NCI-H187 treated with DMSO at 0.1 percent for 48 hours (cell line): ENCODE results near the gene TSPAN14.

Experiments used
- DNase-seq: peaks from one replicate; lab custom pipeline; 2025; lab: John Stamatoyannopoulos, UW

The TSPAN14 gene

DNA sequence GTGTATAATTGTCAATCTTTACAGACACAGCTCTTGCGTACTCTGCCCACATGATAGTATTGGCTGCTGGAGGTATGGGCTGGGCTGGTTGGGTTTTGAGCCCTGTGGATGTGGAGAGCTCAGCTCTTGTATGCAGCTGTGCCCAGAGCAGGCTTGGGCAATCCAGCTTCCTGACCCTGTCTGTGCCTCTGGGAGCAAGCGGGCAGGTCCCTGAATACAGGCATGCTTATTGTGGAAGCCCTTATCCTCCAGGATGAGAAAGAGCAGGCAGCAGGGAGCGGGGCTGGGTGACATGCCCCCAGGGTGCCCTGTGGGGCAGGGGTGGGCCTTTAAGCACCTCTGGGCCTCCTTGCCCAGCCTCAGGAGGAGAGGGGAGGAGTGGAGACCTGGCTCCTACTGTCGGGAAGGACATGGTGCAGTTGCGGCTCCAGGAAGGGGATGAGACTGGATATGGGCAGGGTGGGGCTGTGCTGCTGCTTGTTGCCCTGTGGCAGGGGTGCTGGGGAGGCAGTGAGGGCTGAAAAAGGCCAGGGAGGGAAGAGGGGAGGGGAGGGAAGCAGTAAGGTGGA lies 50.9 kb downstream of the TSPAN14 start:
- DNase-seq, result no peak

DNA sequence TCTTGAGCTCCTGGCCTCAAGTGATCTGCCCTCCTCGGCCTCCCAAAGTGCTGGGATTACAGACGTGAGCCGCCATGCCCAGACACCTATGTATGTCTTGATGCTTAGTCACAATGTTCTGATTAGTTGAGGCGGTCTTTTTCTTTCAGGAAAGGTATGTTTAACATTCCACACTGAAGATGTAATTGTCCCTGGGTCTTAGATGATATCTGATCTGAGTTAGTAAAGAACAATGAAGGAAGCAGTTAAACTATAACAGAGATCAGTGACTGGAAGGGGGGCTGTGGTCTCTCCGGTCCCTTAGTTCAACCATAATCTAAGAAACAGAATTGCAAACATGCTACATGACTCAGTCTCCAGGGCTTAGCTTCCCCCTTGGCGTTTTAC lies 52.1 kb downstream of the TSPAN14 start:
- DNase-seq, result no peak

DNA sequence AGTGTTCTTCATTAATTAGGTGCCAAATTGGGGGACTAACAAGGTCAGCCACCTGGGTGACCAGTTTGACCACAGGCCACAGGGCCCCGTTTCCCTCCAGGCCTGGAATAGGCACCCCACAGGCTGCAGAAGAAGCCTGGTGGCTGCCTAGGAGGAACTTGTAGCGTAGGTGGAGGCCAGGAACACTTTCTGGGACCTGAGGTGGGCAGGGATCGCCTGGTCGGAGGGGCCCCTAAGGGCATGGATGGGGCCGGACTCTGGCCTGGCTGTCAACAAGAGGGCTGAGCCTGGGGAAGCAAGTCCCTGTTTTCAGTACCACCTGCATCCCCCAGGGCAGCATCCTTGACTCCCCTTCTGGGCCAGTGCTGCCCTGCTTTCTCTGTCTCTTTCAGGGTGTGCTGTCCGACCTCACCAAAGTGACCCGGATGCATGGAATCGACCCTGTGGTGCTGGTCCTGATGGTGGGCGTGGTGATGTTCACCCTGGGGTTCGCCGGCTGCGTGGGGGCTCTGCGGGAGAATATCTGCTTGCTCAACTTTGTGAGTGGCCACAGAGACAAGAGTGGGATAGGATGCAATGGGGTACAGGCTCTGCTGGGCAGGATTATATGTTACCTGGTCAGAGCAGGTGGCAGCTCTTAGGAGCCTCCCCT lies 52.9 kb downstream of the TSPAN14 start:
- DNase-seq, result no peak

DNA sequence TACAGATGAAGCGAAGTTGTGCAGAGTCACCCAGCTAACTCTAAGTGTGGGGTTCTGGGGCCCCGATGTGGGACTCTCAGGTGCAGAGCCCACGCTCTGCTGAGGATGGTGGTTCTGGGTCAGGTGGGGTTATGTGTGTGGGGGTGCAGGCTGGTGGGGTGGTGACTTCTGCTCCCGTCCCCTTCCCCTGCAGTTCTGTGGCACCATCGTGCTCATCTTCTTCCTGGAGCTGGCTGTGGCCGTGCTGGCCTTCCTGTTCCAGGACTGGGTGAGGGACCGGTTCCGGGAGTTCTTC lies 54.9 kb downstream of the TSPAN14 start:
- DNase-seq, result no peak

DNA sequence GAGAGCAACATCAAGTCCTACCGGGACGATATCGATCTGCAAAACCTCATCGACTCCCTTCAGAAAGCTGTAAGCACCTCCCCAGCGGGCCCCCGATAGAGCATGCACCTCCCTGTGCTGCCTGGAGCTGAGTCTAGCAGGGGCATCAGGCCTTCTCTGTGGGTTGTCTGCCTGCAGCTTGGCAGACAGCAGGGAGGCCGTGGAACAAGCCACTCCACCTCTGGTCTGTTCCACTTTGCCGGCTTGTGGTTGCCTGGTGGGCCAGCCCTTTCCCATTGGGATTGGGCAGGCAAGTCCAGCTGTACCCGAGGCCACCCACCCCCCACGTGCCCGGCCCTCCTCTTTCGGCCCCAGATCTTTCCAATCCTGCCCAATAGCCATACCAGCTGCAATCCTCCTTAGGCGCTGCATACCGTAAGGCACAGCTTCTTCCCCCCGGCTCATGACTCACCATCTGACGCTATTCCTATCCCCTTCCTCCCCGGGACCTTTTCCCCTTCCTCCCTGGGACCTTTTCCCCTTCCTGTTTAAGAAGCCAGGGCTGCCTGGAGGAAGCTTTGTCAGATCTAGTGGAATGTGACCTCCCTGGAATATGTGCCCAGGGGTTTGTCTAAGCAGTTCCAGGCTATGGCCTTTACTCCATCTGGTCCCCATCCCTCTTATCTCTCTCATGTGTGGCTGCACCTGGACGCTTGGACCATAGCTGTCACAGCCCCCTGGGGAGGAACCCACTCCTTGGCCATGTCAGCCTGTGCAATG lies 55.5 kb downstream of the TSPAN14 start:
- no peak for DNase-seq

- no peak for DNase-seq
These were observed 58.0 kb downstream of the TSPAN14 start for GRCh38 chr10:80512031-80512526.

GRCh38 chr10:80513106-80513505 lies 59.0 kb downstream of the TSPAN14 start:
- DNase-seq, result no peak

GRCh38 chr10:80515511-80515910 lies 61.4 kb downstream of the TSPAN14 start:
- DNase-seq, result no peak

GRCh38 chr10:80515941-80516340 lies 61.8 kb downstream of the TSPAN14 start:
- no peak for DNase-seq

- DNase-seq, result no peak
These were observed 62.5 kb downstream of the TSPAN14 start for GRCh38 chr10:80516506-80517075.

DNA sequence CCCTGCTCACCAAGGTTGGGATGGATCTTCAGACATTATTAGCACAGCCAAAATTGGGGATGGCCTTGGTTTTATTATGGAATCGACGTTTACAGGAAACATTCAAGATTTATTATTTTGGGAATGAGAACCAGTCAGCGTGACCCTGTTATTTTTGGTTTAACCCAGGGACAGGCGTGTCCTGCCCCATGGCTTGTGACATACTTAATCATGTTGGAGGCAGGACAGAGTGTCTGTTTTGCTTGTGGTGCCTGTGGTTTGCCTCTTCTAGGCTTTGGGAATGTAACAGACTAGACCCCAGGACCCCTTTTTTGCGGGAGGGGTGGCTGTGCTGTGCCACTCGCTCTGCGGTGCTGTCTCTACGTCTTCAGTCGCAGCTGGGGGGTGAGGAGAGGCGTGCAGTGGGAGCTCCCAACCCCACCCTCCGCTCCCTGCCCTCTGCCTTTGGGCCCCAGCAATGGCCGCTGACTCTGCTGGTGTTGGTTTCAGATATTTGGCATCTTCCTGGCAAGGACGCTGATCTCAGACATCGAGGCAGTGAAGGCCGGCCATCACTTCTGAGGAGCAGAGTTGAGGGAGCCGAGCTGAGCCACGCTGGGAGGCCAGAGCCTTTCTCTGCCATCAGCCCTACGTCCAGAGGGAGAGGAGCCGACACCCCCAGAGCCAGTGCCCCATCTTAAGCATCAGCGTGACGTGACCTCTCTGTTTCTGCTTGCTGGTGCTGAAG lies 63.5 kb downstream of the TSPAN14 start:
- no peak for DNase-seq

GRCh38 chr10:80518143-80518806 lies 64.2 kb downstream of the TSPAN14 start:
- DNase-seq, result no peak

GRCh38 chr10:80518807-80519360 lies 64.8 kb downstream of the TSPAN14 start:
- no peak for DNase-seq

DNA sequence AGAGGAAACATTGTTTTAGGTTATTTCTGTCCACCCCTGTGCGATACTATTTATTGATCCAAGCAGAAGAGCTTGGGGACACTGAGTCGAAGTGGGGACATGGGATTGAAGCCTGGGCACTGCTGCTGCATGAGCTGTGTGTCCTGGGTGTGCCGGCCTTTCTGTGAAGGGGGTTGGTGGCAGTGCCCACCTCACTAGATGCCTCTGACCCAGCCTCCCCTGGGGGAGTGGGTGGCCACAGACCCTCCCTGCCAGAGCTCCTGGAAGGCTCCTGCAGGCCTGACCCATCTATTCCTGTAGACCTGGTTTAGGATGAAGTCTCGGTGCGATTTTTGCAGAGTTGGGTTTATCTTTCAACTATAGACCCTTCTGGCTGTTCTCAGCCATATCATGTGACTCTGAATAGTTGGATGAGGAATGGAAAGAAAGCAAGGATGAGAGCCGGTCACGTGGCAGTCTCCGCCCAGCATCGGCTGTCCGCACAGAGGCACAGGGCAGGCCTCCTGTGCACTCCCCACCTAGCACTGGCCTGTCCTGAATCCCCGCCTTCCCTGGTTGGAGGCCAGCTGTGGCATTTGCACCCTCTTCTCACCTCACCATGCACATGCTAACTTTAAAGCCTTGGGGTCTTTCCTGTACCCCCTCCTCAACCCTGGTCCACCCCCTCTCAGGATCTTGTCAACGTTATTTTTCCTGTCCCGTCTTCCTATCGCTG lies 66.0 kb downstream of the TSPAN14 start:
- DNase-seq, result no peak

DNA sequence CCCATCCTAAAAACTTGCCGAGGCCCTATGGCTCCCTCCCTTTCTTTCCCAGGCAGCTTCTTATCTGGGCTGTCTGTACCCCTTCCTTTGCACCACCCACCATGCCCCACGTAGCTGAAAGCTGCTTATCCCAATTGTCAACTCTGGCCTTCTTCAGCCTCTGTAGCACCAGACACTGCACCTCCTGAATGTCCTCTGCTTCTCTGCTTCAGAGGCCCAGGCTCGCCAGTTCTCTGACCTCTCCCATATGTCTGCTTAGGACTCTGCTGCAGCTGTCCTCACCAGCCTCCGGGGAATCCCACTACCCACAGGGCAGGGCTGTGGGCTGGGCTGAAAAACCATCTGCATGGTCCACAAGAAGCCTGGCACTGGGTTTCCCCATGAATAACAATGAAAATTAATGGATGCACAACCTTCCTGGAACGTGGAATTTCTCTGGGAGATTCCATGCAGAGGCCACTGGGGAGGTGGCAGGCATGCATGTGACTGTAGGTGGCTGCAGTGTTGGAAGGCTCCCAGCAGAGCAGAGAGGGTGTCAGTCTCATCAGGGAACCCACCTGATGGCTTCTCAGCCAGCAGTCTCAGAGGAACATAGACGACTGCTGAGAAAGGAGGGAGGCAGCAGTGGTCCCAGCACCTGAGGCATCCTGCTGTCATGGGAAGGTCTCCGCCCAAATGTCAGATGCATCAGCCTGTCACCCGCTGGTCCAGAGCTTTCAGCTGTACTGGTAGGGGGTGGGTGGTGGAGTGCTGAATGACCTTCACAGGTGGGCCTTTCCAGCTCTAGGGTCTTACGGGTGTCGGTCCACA lies 66.8 kb downstream of the TSPAN14 start:
- no peak for DNase-seq

- no peak for DNase-seq
These were observed 68.8 kb downstream of the TSPAN14 start for GRCh38 chr10:80522756-80523363.

GRCh38 chr10:80523773-80524172 lies 69.7 kb downstream of the TSPAN14 start:
- no peak for DNase-seq

DNA sequence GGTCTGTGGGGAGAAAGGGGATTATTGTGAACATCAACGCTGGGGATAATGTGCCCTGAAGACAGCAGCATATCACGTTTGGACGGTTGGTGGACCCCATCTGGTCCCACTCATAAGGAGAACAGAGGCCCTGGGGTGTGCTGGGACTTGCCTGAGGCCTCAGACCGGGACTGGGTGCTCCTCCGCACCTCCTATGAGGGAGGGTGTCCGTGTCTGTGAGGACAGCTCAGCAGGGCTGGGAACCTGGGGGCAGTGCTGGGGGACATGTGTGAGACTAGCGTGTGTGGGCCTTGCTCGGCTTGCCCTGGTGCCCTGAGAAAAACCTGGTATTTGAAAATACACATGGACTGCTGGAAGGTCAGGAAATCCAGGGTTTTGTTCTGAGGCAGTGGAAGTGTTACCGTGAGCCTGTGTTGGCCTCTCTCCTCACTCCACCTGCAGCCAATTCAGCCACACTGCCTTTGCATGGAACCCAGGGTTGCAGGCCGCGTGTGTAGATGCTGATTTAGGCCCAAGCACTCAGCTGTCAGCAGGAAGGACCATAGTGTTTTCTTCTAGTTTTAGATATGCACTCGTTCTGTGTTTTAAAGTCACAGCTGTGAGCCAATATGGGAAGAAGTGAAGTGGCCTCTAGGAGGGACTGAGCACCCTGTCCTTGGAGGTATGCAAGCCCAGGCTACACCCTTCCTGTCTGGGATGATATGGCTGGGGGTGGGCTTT lies 70.2 kb downstream of the TSPAN14 start:
- DNase-seq, result no peak

GRCh38 chr10:80526218-80526617 lies 72.1 kb downstream of the TSPAN14 start:
- no peak for DNase-seq
